Measurements from ENCODE around the gene SLC31A1.

- TF ChIP-seq, protein P1, sequence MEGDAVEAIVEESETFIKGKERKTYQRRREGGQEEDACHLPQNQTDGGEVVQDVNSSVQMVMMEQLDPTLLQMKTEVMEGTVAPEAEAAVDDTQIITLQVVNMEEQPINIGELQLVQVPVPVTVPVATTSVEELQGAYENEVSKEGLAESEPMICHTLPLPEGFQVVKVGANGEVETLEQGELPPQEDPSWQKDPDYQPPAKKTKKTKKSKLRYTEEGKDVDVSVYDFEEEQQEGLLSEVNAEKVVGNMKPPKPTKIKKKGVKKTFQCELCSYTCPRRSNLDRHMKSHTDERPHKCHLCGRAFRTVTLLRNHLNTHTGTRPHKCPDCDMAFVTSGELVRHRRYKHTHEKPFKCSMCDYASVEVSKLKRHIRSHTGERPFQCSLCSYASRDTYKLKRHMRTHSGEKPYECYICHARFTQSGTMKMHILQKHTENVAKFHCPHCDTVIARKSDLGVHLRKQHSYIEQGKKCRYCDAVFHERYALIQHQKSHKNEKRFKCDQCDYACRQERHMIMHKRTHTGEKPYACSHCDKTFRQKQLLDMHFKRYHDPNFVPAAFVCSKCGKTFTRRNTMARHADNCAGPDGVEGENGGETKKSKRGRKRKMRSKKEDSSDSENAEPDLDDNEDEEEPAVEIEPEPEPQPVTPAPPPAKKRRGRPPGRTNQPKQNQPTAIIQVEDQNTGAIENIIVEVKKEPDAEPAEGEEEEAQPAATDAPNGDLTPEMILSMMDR (IDR thresholded peaks at IDR 0.05; ENCODE audit: low read depth, low read length, poor library complexity, severe bottlenecking), result no peak
- TF ChIP-seq EZH2phosphoT487 (IDR thresholded peaks at IDR 0.05; ENCODE audit: borderline replicate concordance, low read length), result no peak
Observed at GRCh38 chr9:113186137-113186755, 35.1 kb upstream of the SLC31A1 start.

Measured in DOHH2 (cell line).